GM18498 (cell line): Measurements from ENCODE around the gene GLRX2.
"Not testable (repeated sequence)": the region's sequence is repeated elsewhere in the genome, so short reads cannot be mapped to it uniquely, and the experiment has no call there.

ENCODE experiments used
- ATAC-seq: cut with Tn5 transposase; IDR thresholded peaks from one replicate; pipeline ENCODE4 v1.9.1; 2021; ENCODE audit warnings: mild to moderate bottlenecking, moderate library complexity; ENCODE audit not compliant: unreplicated experiment

The GLRX2 gene

DNA sequence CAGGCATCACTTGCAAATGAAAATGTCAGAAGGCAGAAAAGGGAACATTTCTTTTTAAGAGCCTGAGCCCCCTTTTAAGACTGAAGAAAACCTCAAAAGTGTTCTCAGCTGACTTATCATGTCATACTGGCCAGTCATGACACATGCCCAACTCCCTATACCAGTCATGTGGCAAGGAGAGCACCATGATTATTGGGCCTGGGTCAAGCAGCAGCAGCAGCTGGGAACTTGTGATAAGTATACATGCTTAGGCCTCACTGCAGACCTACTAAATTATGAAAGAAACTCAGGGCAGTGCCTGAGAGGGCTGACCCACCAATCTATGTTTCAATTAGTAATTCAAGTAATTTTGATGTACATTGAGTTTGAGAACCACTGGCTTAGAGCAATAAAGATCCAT is 37.2 kb downstream of the GLRX2 start:
- no peak for ATAC-seq

- no peak for ATAC-seq
Measured at GRCh38 chr1:193066606-193067005, 38.6 kb downstream of the GLRX2 start.

DNA sequence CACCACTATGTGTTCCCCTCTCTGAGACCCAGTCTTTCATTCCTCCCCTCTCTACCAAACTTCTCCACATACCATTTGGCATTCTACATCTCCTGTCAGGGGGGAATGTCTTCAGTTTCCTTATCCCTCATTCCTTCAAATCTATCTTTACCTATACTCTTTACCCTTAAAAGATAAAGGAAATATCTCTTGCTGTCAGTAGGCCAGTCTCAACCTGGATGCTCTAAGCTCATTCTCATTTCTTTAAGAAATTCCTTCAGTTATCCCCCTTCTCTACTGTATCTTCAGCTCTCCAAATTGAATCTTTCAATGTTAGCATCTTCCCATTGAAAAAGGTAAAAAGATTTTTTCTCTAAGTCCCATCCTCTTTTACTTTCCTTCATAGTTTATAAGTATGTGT is 39.3 kb downstream of the GLRX2 start:
- ATAC-seq: no peak

DNA sequence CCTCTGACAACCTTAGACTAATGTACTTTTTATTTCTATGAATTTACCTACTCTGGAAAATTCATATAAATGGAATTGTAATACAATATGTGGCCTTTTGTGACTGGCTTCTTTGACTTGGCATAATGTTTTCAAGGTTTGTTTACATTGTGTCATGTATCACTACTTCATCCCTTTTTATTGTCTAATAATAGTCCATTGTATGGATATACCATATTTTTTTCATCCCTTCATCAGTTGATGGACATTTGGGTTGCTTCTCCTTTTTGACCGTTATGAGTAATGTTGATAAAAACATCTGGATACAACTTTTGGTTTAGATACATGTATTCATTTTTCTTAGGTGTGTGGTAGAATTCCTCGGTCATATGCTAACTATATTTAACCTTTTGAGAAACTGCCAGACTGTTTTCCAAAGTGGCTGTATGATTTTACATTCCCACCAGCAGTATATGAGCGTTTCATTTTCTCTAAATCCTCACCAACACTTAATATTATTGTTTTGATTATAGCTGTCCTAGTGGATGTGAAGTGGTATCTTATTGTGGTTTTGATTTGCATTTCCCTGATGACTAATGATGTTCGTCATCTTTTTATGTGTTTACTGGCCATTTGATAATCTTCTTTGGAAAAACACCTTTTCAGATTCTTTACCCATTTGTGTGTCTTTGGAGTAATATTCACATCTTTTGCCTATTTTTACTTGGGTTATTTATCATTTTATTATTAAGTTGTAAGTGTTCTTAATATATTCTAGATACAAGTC is 42.3 kb downstream of the GLRX2 start:
- ATAC-seq: no peak

DNA sequence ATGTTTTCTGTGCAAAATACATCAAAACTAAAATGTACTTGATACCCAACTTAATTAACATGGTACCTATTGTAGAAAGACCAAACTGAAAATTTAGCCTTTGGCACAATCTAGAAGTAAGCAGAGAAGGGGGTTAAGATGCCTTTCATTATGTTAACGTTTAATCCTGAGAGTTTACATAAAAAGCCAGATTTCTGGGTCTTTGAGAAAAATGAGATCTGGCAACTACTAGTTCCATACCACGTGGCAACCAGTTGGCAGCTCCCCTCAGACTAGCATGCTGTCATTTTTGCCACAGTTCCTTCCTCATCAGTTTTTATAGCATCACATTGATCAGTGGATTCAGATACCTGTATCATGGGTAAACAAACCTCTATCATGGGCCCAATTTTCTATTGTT is 44.3 kb downstream of the GLRX2 start:
- no peak for ATAC-seq

- no peak for ATAC-seq
Measured at GRCh38 chr1:193060406-193060805, 44.8 kb downstream of the GLRX2 start.

DNA sequence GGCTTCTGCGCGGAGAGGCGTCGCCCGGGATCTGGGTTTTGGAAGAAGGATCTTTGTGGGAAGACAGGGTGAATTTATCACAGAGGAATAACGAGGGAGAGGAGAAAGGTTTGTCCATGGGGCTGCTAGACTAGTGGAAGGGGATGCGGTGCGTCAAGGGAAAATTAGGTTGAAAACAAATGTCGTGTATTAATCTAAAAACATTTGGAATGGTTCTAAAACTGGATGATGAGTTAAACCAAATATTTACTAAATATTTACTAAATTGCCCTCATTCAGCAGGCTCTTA is 45.2 kb downstream of the GLRX2 start:
- no peak for ATAC-seq

DNA sequence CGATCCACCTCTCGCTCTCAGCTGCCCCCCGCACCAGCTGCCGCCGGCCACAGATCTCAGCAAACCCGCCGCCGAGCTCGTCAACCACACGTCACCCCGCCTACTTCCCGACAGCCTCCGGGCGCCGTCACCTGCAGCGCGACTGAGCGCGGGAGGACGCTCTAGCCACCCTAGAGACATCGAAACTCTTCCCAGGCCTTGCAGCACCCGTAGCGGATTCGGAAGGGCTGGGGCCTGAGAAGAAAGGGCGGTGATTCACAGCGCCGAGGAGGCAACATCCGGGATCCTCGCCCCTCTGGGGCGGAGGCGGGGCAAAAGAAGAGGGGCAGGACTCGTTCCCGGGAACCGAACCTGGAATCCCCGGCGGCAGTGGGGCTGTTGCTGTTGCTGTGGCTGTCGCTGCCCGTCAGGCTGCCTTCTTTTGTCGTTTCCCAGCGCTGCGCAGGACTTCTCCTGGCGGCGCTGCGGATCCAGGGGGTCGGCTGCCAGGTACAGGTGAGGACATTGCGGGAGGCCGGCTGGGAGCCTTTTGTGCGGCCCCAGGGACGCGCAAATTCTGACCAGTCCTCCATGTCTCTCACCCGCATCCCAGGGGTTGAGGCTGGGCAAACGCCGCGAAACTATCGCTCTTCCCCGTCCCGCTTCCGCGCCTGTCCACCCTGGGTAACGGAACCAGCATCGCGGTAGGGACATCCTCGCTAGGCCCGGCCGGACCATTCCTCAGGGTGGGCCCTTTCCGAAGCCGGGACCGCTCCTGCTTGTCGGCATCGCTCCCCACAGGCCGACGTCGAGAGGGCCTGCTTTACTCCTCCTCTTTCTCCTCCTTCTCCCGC is 45.7 kb downstream of the GLRX2 start, which contains the start of the genes RO60 and UCHL5:
TSS of gene RO60 (plus strand) at position 331 of the 833 bp plus-strand sequence. CDS start 9,443 bp downstream, outside the sequence.
TSS of gene UCHL5 (minus strand) at position 79 of the 833 bp plus-strand sequence. CDS start 100 bp downstream, outside the sequence.
- peak; percentile 93 for ATAC-seq

DNA sequence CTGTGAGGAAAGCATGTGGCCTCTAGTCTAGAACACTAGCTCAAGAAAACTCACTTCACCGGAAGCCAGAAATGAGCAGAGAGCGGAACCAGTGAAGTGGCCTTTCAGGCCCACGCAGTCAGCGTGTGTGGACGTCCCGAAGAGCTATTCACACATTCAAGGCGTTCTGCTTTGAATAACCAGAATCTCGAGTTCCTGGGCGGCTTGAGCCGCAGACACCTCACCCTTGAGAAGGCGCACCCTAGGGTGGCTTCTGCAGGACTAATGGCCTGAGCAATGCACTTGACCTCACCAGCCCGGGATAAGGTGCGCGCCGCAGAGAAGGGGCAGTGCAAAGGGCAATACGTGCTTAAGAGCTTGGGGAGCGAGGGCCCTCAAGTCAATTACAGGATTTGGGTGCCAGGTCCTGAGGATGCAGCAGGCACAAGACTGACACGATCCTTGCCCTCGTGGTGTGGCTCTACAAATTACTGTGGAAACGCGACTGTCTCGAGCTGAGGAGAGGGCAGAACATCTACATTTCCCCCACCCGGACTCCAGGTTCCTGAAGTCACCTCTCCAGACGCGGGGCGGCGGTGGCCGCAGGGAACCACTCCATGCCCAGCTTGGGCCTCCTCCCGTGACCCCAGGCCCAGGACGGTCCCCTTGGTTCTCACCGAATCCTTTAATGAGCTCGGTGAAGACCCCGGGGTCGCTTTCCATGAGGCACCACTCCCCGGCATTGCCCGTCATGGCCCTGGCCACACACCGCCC is 46.5 kb downstream of the GLRX2 start:
- ATAC-seq: peak; percentile 50

DNA sequence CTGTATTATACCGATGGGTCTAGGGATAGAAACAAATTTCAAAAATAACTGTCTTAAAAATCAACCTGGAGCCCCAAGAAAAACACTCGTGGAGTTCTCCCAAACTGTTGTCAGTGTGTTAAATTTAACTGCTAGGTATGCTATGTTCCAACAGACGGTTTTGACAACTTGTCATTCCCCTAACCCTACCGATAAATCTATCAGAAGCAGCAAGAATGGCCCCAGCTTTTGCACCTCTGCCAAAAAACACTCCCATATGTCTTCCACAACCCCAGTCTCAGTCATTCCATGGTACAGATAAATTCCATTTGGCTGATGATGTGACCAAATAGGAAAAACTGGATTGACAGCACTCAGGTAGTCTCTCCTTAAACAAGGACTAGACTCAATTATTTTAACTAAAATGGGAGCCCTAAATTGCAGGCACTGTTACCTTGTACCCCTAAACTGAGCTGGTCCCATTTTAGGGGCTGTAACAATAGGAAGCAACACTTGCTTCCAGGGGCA is 51.0 kb downstream of the GLRX2 start:
- no peak for ATAC-seq

- ATAC-seq: not testable (repeated sequence)
Measured at GRCh38 chr1:193048913-193049312, 56.3 kb downstream of the GLRX2 start.
